ENCODE data around the gene DLK1.

Gene DLK1

GRCh38 chr14:100731846-100732765, 5.4 kb downstream of the DLK1 start:
- no peak overlapping the region for H3K4me3 ChIP-seq (replicated peaks in 1 of 2; ENCODE audit: low read depth in 2 of 2, low read length in 2 of 2)
- no peak for TF ChIP-seq CTCF (IDR thresholded peaks at IDR 0.05; ENCODE audit: low read depth, low read length)
- no peak for DNase-seq (ENCODE audit: low read depth in 2 of 2)

- no peak overlapping the region for H3K4me3 ChIP-seq (replicated peaks in 1 of 2; ENCODE audit: low read depth in 2 of 2, low read length in 2 of 2)
- no peak for TF ChIP-seq CTCF (IDR thresholded peaks at IDR 0.05; ENCODE audit: low read depth, low read length)
- no peak for DNase-seq (ENCODE audit: low read depth in 2 of 2)
Observed at GRCh38 chr14:100732766-100733100, 6.0 kb downstream of the DLK1 start.

- H3K4me3 ChIP-seq (replicated peaks in 1 of 2; ENCODE audit: low read depth in 2 of 2, low read length in 2 of 2) = no peak overlapping the region
- no peak for TF ChIP-seq CTCF (IDR thresholded peaks at IDR 0.05; ENCODE audit: low read depth, low read length)
- DNase-seq (ENCODE audit: low read depth in 2 of 2) = no peak
Observed at GRCh38 chr14:100733152-100733850, 6.6 kb downstream of the DLK1 start.

GRCh38 chr14:100734031-100734990, 7.6 kb downstream of the DLK1 start:
- DNase-seq (ENCODE audit: low read depth in 2 of 2) = no peak
- no peak for TF ChIP-seq CTCF (IDR thresholded peaks at IDR 0.05; ENCODE audit: low read depth, low read length)
- no peak overlapping the region for H3K4me3 ChIP-seq (replicated peaks in 1 of 2; ENCODE audit: low read depth in 2 of 2, low read length in 2 of 2)

- no peak for TF ChIP-seq CTCF (IDR thresholded peaks at IDR 0.05; ENCODE audit: low read depth, low read length)
- no peak for DNase-seq (ENCODE audit: low read depth in 2 of 2)
- H3K4me3 ChIP-seq (replicated peaks in 1 of 2; ENCODE audit: low read depth in 2 of 2, low read length in 2 of 2) = no peak overlapping the region
Observed at GRCh38 chr14:100735271-100735670, 8.6 kb downstream of the DLK1 start.

All from cardiac fibroblast (primary cell).